IPS-15b (cell line): Measurements from ENCODE around the gene QDPR.

Experiments
- H3K27me3 ChIP-seq: one replicate; pipeline ENCODE4 v1.6.1; 2013; ENCODE audit warnings: low read length; ENCODE audit not compliant: control insufficient read depth, insufficient read depth
- H3K36me3 ChIP-seq: one replicate; pipeline ENCODE4 v1.6.1; 2013; ENCODE audit warnings: low read length; ENCODE audit not compliant: control insufficient read depth, insufficient read depth
- H3K4me1 ChIP-seq: one replicate; pipeline ENCODE4 v1.6.1; 2013; ENCODE audit warnings: mild to moderate bottlenecking, low read length; ENCODE audit not compliant: control insufficient read depth, insufficient read depth
- H3K4me3 ChIP-seq: one replicate; pipeline ENCODE4 v1.5.1; 2013; ENCODE audit warnings: low read depth, low read length
- H3K9ac ChIP-seq: one replicate; pipeline ENCODE4 v1.6.1; 2013; ENCODE audit warnings: low read depth, mild to moderate bottlenecking, low read length
- H3K9me3 ChIP-seq: one replicate; pipeline ENCODE4 v1.6.1; 2013; ENCODE audit warnings: mild to moderate bottlenecking, low read length; ENCODE audit not compliant: control insufficient read depth, insufficient read depth

Gene QDPR

DNA sequence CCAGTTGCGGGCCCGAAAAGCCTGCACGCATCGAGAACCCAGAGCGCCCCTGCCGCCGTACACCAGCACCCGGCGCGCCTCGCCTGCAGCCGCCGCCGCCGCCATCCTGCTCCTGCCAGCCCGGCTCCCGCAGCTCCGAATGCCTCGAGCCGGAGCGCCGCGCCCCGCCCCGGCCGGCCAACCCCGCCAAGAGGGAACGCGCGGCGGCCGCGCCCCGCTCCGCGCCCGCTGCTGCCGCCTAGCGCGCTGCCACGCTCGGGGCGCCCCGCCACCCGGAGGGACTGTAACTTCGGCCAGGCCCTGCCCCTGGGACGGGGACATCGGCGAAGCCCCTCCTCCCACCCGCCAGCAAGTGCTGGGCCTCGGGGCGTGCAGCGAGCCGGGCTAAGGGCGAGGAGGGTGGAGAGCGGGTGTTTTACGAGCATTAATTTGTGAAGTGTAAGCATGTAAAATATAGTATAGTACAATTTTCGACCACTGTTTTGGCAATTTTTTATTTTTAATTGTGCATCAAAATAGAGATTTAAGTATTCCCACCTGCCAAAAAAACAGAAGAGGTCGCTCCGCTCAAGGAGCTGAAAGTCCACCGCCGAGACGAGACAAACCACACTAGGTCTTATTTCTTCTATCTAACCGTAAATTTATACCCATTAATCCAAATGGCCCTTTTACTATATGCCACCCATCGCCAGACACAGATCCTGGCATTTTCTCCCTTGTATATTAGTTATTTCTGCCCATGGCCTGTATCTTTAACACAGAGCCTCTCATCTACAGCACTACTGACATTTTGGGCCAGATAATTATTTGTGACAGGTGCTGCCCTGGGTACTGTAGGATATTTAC, at the start of gene QDPR:
QDPR (minus strand) TSS at position 141 of the 846 bp plus-strand sequence; CDS start at position 105, 36 bp downstream.
- Histone ChIP-seq H3K4me1 (peaks cover 3% of the 10 kb centered on the region), H3K27me3 (peaks cover 9% of the 10 kb centered on the region), H3K36me3 (no peaks in the 10 kb centered on the region), H3K9ac (peak within 1 kb of the TSS; percentile 39), H3K9me3 (no peaks in the 10 kb centered on the region), H3K4me3 (peak within 1 kb of the TSS; percentile 84)

DNA sequence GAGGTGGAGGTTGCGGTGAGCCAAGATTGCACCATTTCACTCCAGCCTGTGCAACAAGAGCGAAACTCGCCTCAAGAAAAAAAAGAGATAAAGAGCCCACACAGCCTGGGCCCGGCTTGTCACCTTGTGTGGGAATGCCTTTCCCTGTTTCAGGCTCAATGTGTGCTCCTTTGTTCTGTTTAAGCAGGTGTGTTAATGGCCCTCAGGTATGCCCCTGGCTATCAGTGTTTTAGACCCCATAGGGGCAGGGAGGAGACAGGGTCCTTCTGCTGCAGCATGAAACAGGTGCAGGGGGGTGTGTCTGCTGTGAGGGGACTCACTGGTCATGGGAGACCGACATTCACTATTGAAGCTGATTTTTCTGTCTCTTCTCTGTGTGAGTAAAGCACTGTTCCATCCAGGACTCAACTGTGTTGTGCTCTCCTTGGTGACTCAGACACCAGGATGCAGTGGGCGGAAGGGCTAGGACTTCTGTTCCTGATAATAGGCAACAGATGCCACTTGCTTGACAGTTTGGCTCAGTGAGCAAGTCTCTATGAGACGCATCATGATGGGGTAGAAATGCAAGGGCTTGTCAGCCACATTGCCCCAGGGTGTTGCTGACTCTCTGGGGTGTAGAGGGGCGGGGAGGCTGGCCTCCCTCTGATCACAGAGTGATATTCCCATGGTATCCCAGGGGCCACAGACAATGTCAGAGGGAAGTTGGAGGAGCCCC, 49.5 kb upstream of the QDPR start:
- Histone ChIP-seq H3K36me3 (no peaks in the 10 kb centered on the region), H3K9ac (no peak overlapping the region), H3K4me1 (no peaks in the 10 kb centered on the region), H3K27me3 (no peaks in the 10 kb centered on the region), H3K9me3 (no peaks in the 10 kb centered on the region), H3K4me3 (no peak overlapping the region)

DNA sequence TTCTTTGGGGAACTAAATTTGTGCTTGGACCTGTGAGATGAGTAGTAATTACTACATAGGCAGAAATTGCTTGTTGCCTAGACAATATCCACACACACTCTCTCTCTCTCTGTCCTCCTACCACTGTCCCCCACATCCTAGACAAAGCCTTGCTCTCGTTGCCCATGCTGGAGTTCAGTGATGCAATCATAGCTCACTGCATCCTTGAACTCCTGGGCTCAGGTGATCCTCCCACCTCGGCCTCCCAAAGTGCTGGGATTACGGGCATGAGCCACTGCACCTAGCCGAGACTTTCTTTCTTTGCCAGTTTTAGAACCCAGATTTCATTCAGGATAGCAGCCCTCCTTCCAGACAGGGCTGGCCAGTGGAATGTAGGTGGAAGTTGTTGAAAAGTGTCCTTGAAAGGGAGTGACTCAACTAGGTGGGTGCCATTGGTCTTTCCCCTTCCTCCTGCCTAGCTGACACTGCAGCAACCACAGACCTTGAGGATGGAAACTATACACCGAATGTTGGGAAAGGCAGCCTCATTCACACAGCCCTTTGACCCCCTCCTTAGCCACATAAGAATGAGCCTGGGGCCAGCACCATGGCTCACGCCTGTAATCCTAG, 48.3 kb upstream of the QDPR start:
- no peak overlapping the region for H3K9ac ChIP-seq
- H3K4me3 ChIP-seq, result no peak overlapping the region
- H3K27me3 ChIP-seq, result no peaks in the 10 kb centered on the region

DNA sequence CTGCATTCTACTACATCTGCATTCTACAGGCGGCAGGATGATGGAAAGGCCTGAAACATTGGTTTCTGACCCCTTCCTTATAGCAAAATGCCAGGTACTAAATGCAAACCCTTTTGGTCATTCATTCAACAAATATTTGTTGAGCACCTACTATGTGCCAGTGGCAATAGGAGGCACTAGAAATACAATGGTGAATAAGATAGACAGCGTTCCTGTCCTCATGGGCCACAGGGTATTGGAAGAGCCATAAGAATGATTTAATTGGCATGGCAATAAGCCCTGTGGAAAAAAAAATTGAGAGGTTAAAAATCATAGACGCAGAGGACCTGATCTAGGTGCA, 47.8 kb upstream of the QDPR start:
- Histone ChIP-seq H3K9me3 (no peaks in the 10 kb centered on the region), H3K4me3 (no peak overlapping the region), H3K27me3 (no peaks in the 10 kb centered on the region), H3K36me3 (no peaks in the 10 kb centered on the region), H3K9ac (no peak overlapping the region), H3K4me1 (no peaks in the 10 kb centered on the region)

More for the DNA sequence above, 48.3 kb upstream of the QDPR start:
- no peaks in the 10 kb centered on the region for H3K9me3 ChIP-seq
- H3K4me1 ChIP-seq, result no peaks in the 10 kb centered on the region
- no peaks in the 10 kb centered on the region for H3K36me3 ChIP-seq

DNA sequence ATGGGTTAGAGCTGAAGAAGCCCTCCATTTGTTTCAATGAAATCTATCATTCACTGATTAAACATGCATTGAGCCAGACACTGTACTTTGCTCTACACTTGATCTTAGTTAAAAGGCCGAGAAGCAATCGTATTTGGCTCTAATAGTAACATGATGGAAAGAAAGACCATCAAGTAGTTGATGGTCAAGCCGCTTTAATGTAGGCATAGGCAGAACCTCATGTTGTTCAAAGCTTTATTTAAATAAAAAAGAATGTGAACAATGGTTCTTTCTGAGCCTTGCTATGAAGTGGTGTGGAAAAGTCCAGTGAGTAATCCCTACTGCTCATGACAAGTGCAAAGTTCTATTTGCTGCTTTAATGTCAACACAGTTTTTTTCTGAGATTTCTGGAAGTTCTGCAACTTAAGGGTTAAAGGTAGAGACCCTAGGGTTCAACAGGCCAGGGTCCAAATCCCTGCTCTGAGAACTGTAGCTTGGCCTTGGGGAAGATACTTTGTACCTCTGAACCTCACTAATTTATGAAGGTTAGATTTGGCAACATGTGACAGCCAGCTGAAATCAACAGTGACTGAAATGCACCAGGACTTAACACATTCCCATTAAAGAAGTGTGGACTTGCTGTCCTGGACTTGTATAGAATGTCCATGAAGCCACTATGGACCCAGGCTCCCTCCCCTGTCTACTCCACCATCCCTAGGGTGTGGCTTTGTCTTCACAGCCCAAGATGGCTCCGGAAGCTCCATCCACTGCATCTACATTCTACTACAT, 47.2 kb upstream of the QDPR start:
- Histone ChIP-seq H3K4me1 (no peaks in the 10 kb centered on the region), H3K9me3 (no peaks in the 10 kb centered on the region), H3K27me3 (no peaks in the 10 kb centered on the region), H3K36me3 (no peaks in the 10 kb centered on the region), H3K9ac (no peak overlapping the region), H3K4me3 (no peak overlapping the region)

DNA sequence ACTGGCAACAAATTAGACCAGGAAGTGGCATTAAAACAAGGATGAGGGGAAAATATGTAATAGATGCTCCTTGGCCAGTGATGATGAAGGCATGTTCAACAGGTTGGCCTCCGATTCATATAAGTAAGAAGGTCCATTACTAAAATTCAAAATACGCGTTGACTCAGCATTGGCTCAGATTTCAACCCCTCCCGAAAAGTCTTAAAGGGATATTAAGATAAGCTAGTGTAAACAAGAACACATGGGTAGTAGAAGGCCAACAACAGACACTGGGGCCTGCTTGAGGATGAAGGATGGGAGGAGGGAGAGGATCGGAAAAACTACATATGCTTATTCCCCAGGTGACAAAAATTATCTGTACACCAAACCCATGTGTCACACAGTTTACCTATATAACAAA, 46.0 kb upstream of the QDPR start:
- Histone ChIP-seq H3K36me3 (no peaks in the 10 kb centered on the region), H3K9me3 (no peaks in the 10 kb centered on the region), H3K4me3 (no peak overlapping the region), H3K4me1 (no peaks in the 10 kb centered on the region), H3K9ac (no peak overlapping the region), H3K27me3 (no peaks in the 10 kb centered on the region)

DNA sequence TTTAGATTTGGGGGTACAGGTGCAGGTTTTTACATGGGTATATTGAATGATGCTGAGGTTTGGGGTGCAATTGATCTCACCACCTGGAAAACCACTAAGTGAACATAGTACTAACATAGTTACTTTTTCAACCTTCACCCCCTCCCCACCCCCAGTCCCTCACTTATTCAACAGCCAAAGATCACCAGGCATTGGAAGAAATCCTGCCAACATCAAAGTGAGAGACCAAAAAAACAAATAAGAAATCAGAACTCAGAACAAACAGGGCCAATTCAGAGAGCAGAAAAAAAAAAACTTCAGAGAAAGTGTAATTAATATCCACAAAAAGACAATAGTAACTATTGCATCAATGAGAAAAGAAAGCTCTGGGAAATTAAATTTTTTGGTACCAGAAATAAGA, 44.6 kb upstream of the QDPR start:
- no peaks in the 10 kb centered on the region for H3K4me1 ChIP-seq
- H3K9me3 ChIP-seq, result no peaks in the 10 kb centered on the region
- no peak overlapping the region for H3K9ac ChIP-seq
- H3K4me3 ChIP-seq, result no peak overlapping the region
- no peaks in the 10 kb centered on the region for H3K36me3 ChIP-seq
- no peaks in the 10 kb centered on the region for H3K27me3 ChIP-seq

DNA sequence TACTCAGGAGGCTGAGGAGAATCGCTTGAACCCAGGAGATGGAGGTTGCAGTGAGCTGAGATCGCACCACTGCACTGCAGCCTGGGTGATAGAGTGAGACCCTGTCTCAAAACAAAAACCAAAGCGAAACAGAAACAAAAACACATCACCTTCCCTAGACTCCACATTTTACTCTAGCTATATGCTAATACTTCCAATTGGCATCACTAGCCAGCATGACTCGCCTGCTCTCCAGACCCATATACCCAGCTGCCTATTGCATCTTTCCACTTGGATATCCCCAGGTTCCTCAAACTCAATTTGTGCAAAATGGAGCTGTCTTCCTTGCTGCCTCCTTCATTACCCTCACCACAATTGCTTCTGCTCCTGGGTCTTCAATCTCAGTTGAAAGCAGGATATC, 42.7 kb upstream of the QDPR start:
- H3K36me3 ChIP-seq, result no peaks in the 10 kb centered on the region
- H3K4me3 ChIP-seq, result no peak overlapping the region
- H3K4me1 ChIP-seq, result no peaks in the 10 kb centered on the region

DNA sequence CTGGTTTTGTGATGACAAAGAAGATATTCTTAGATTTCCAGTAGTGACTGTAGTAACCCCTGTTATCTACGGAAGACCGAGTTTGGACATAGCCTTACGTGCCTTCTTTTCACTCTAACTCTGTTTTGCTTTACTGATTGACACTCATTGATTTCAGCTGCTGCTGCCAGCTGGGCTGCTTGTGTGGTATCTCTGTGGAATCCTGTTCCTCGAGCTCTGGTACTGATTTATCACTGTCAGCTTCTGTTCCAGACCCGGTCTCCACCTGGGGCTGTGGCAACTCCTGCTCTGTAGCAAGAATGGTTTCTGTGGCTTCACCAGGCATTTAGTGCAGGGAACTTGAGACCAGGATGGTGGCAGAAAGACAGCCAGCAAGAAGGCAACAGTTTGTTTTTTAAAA, 40.5 kb upstream of the QDPR start:
- Histone ChIP-seq H3K27me3 (peaks cover 2% of the 10 kb centered on the region), H3K36me3 (no peaks in the 10 kb centered on the region), H3K9ac (no peak overlapping the region), H3K4me1 (no peaks in the 10 kb centered on the region), H3K4me3 (no peak overlapping the region), H3K9me3 (no peaks in the 10 kb centered on the region)

More for the DNA sequence above, 42.7 kb upstream of the QDPR start:
- H3K9ac ChIP-seq, result no peak overlapping the region
- no peaks in the 10 kb centered on the region for H3K27me3 ChIP-seq
- H3K9me3 ChIP-seq, result no peaks in the 10 kb centered on the region

DNA sequence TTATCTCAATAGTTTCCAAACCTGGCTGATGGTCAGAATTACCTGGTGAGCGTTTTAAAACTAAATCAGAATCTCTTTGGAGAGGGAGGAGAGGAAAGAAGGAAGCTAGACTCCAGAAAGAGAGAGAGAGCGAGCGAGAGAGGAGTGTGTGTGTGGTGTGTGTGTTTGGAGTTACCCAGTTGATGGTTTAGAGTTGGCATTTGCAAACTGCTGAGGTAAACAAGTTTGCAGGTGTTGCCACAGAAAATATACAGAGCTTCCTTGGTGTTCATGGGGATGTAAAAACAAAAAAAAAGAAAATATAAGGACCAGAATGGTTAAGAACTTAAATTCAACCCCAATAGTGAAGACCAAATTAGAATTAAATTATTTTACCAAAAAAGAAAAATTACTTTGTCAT, 38.7 kb upstream of the QDPR start:
- Histone ChIP-seq H3K4me1 (peaks cover 2% of the 10 kb centered on the region), H3K9me3 (no peaks in the 10 kb centered on the region), H3K4me3 (no peak overlapping the region)

DNA sequence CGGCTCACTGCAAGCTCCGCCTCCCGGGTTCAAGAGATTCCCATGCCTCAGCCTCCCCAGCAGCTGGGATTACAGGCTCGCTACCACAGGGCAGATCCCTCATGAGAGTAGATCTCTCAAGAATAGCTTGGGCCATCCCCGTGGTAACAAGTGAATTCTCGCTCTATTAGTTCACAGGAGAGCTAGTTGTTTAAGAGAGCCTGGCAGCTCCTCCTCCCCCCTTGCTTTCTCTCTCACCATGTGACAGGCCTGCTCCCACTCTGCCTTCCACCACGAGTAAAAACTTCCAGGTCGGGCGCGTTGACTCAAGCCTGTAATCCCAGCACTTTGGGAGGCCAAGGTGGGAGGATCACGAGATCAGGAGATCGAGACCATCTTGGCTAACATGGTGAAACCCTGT, 34.8 kb upstream of the QDPR start:
- Histone ChIP-seq H3K9ac (no peak overlapping the region), H3K27me3 (peaks cover 12% of the 10 kb centered on the region), H3K4me1 (peaks cover 11% of the 10 kb centered on the region), H3K4me3 (no peak overlapping the region), H3K9me3 (no peaks in the 10 kb centered on the region), H3K36me3 (no peaks in the 10 kb centered on the region)

More for the DNA sequence above, 38.7 kb upstream of the QDPR start:
- H3K27me3 ChIP-seq, result peaks cover 9% of the 10 kb centered on the region
- H3K36me3 ChIP-seq, result no peaks in the 10 kb centered on the region
- no peak overlapping the region for H3K9ac ChIP-seq
